HepG2 (cell line): ENCODE results near the gene MTO1. TPM values are rescaled to one million over a fixed set of nuclear protein-coding genes. Genes with fewer than 3 reads are reported as not detected.

Source experiments
- ARNTL ChIP-seq: sonication (generic); formaldehyde crosslinking; IDR thresholded peaks from 2 replicates; pipeline ENCODE4 v1.4.0; 2020; ENCODE audit warnings: mild to moderate bottlenecking, missing genetic modification reagents
- ASH2L ChIP-seq: fragments of 300-600, 200-600 bp; sonication (generic); IDR thresholded peaks from 2 replicates; pipeline ENCODE4 v1.7.0; 2017; ENCODE audit warnings: low read depth, mild to moderate bottlenecking, moderate library complexity, mixed read lengths, low read length; ENCODE audit not compliant: insufficient read length
- ATF1 ChIP-seq: IDR thresholded peaks from 2 replicates; pipeline ENCODE4 v1.6.1; 2016; ENCODE audit warnings: mild to moderate bottlenecking, control low read depth
- HINFP ChIP-seq: sonication (generic); formaldehyde crosslinking; IDR thresholded peaks from 2 replicates; pipeline ENCODE4 v1.4.0; 2020; ENCODE audit warnings: low read depth, mild to moderate bottlenecking, missing genetic modification reagents
- HMG20B ChIP-seq: conservative IDR thresholded peaks from 2 replicates; pipeline ENCODE4 v1.6.1; 2016; ENCODE audit warnings: missing genetic modification reagents, missing compliant biosample characterization
- IRF1 ChIP-seq: sonication (generic); formaldehyde crosslinking; IDR thresholded peaks from 2 replicates; pipeline ENCODE4 v1.4.0; 2020; ENCODE audit warnings: low read depth, mild to moderate bottlenecking, missing genetic modification reagents
- MEF2D ChIP-seq: sonication (generic); formaldehyde crosslinking; IDR thresholded peaks from 2 replicates; pipeline ENCODE4 v1.5.1; 2020; ENCODE audit warnings: mild to moderate bottlenecking, missing genetic modification reagents
- NR2F2 ChIP-seq: IDR thresholded peaks from 2 replicates; pipeline ENCODE4 v1.6.1; 2012; ENCODE audit warnings: low read depth, inconsistent platforms, borderline replicate concordance
- PLRG1 ChIP-seq: fragments of 450-650 bp; conservative IDR thresholded peaks from 2 replicates; pipeline ENCODE4 v1.6.1; 2016
- SNAI1 ChIP-seq: sonication (generic); formaldehyde crosslinking; IDR thresholded peaks from 2 replicates; pipeline ENCODE4 v1.5.0; 2020; ENCODE audit warnings: mild to moderate bottlenecking, missing genetic modification reagents, borderline replicate concordance
- YEATS4 ChIP-seq: sonication (generic); formaldehyde crosslinking; IDR thresholded peaks from 2 replicates; pipeline ENCODE4 v1.4.0; 2020; ENCODE audit warnings: missing genetic modification reagents, borderline replicate concordance
- ZNF142 ChIP-seq: sonication (generic); formaldehyde crosslinking; IDR thresholded peaks from 2 replicates; pipeline ENCODE4 v1.4.0; 2020; ENCODE audit warnings: missing genetic modification reagents
- ZNF710 ChIP-seq: sonication (generic); formaldehyde crosslinking; IDR thresholded peaks from 2 replicates; pipeline ENCODE4 v1.5.0; 2020; ENCODE audit warnings: mild to moderate bottlenecking, missing genetic modification reagents, borderline replicate concordance
- ZNF891 ChIP-seq: sonication (generic); formaldehyde crosslinking; IDR thresholded peaks from 2 replicates; pipeline ENCODE4 v1.5.0; 2020; ENCODE audit warnings: mild to moderate bottlenecking, missing genetic modification reagents
- polyA plus RNA-seq, 8 experiments: library from polyadenylated mRNA; depleted of rRNA in 3 of 8; stranded (reverse) in 7 of 8; unstranded in 1 of 8; fragments of >200 nt; fragmentation: Illumina TruSeq in 4 of 8; extraction: Trizol in 4 of 8; gene quantifications; 2 replicates each; pipeline versions ENCODE4 v1.2.1 to v1.2.3, GENCODE V29; 2011 to 2016; ENCODE audit warnings: low read depth in 4 of 8, missing spikeins in 1 of 8, mixed read lengths in 1 of 8; ENCODE audit not compliant: insufficient read depth in 1 of 8
- total RNA-seq, 5 experiments: library from RNA; depleted of rRNA; stranded (reverse); fragments of >200 nt; fragmentation: Illumina TruSeq; extraction: Trizol; gene quantifications; 2 replicates each; pipeline ENCODE4 v1.2.3, GENCODE V29; 2016; ENCODE audit warnings: low read depth in 1 of 5
- TF ChIP-seq, protein P1 (sequence below): sonication (generic); formaldehyde crosslinking; IDR thresholded peaks from 2 replicates; pipeline ENCODE4 v1.8.1; 2023; ENCODE audit warnings: mild to moderate bottlenecking, missing genetic modification reagents

The MTO1 gene
- total and polyA plus RNA-seq, 2 of the 13 experiments (the other 11 are each of a cell fraction or from before 2014, with no cell fraction given), result 21.1 to 45.3 TPM

GRCh38 chr6:73461537-73462350 lies at the start of gene MTO1 (continued):
- TF ChIP-seq ZNF710 (CRISPR knock-in tag) (no peak), IRF1 (no peak), YEATS4 (CRISPR knock-in tag) (peak; percentile 92), ASH2L (peak; percentile 95), ATF1 (CRISPR knock-in tag) (peak; percentile 60; the same call in 1 of the 2 replicates), HMG20B (CRISPR knock-in tag) (no peak), MEF2D (CRISPR knock-in tag) (no peak), ZNF891 (CRISPR knock-in tag) (peak; percentile 74; the same call in 1 of the 2 replicates), ARNTL (CRISPR knock-in tag) (no peak), SNAI1 (CRISPR knock-in tag) (no peak), HINFP (0 out of 2 replicates have a peak, but pooled peaks have one; percentile 42), PLRG1 (no peak), NR2F2 (peak; percentile 36; the same call in 1 of the 2 replicates), ZNF142 (0 out of 2 replicates have a peak, but pooled peaks have one; percentile 34)
- TF ChIP-seq, protein P1, sequence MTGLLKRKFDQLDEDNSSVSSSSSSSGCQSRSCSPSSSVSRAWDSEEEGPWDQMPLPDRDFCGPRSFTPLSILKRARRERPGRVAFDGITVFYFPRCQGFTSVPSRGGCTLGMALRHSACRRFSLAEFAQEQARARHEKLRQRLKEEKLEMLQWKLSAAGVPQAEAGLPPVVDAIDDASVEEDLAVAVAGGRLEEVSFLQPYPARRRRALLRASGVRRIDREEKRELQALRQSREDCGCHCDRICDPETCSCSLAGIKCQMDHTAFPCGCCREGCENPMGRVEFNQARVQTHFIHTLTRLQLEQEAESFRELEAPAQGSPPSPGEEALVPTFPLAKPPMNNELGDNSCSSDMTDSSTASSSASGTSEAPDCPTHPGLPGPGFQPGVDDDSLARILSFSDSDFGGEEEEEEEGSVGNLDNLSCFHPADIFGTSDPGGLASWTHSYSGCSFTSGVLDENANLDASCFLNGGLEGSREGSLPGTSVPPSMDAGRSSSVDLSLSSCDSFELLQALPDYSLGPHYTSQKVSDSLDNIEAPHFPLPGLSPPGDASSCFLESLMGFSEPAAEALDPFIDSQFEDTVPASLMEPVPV (CRISPR knock-in tag), result peak; percentile 69; the same call in 1 of the 2 replicates
